ENCODE results near the gene JSRP1.

DNA sequence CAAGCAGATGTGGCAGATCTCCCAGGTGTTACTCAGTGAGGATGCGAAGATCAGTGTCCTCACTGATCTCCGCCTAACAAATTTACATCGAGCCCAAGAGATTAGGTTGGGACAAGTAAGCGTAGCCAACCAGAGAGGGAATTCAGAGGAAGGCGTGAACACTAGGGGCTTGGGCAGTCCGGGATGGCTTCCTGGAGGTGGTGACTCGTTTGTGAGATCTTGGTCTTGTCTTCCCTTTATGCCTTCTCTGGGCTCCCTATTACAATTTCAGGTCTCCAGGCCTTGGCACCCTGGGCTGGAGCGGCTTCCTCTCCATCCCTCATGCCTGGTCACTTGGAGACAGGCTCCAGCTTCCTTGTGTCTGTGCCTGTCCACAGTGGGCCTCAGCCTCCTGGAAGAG lies 13.4 kb downstream of the JSRP1 start:
- TF ChIP-seq, protein P1, sequence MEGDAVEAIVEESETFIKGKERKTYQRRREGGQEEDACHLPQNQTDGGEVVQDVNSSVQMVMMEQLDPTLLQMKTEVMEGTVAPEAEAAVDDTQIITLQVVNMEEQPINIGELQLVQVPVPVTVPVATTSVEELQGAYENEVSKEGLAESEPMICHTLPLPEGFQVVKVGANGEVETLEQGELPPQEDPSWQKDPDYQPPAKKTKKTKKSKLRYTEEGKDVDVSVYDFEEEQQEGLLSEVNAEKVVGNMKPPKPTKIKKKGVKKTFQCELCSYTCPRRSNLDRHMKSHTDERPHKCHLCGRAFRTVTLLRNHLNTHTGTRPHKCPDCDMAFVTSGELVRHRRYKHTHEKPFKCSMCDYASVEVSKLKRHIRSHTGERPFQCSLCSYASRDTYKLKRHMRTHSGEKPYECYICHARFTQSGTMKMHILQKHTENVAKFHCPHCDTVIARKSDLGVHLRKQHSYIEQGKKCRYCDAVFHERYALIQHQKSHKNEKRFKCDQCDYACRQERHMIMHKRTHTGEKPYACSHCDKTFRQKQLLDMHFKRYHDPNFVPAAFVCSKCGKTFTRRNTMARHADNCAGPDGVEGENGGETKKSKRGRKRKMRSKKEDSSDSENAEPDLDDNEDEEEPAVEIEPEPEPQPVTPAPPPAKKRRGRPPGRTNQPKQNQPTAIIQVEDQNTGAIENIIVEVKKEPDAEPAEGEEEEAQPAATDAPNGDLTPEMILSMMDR (IDR thresholded peaks at IDR 0.05): no peak
- TF ChIP-seq POLR2A (IDR thresholded peaks at IDR 0.05): no peak
